Measurements from ENCODE around the gene IL1RL1. TPM values are rescaled to one million over a fixed set of nuclear protein-coding genes. Genes with fewer than 3 reads are reported as not detected.

Gene IL1RL1
- total RNA-seq, 1 donor from 2014 or later, result not detected

DNA sequence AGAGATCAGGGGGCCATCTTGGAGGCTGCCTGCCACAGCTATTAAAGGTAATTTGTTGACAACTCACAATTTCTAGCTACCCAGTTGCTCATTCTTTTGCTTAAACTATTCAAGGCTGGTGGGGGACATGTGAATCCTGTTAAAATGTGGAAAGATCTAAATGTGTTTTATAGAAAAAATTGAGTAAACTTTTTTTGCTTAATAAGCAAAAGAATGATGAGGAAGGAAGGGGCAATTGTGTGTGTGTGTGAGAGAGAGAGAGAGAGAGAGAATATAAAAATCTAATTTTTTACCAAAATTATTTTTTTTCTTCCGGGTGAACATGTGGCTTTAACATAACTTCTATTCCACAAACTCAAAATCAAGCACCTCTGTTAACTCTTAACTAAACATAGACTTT lies 5.2 kb upstream of the IL1RL1 start:
- DNase-seq (ENCODE audit: low read depth, low spot score), result no peak
- H3K9me3 Mint-ChIP-seq, result no peaks in the 10 kb centered on the region
- no peak overlapping the region for H3K27ac Mint-ChIP-seq (ENCODE audit: unreplicated experiment)
- TF ChIP-seq, protein P1, sequence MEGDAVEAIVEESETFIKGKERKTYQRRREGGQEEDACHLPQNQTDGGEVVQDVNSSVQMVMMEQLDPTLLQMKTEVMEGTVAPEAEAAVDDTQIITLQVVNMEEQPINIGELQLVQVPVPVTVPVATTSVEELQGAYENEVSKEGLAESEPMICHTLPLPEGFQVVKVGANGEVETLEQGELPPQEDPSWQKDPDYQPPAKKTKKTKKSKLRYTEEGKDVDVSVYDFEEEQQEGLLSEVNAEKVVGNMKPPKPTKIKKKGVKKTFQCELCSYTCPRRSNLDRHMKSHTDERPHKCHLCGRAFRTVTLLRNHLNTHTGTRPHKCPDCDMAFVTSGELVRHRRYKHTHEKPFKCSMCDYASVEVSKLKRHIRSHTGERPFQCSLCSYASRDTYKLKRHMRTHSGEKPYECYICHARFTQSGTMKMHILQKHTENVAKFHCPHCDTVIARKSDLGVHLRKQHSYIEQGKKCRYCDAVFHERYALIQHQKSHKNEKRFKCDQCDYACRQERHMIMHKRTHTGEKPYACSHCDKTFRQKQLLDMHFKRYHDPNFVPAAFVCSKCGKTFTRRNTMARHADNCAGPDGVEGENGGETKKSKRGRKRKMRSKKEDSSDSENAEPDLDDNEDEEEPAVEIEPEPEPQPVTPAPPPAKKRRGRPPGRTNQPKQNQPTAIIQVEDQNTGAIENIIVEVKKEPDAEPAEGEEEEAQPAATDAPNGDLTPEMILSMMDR (conservative IDR thresholded peaks at IDR 0.05), result no peak
- no peak overlapping the region for H3K4me3 Mint-ChIP-seq
- no peaks in the 10 kb centered on the region for H3K4me1 Mint-ChIP-seq
- H3K27me3 Mint-ChIP-seq (ENCODE audit: low read depth), result peaks cover 10% of the 10 kb centered on the region
- no peaks in the 10 kb centered on the region for H3K36me3 Mint-ChIP-seq (ENCODE audit: low read depth)

DNA sequence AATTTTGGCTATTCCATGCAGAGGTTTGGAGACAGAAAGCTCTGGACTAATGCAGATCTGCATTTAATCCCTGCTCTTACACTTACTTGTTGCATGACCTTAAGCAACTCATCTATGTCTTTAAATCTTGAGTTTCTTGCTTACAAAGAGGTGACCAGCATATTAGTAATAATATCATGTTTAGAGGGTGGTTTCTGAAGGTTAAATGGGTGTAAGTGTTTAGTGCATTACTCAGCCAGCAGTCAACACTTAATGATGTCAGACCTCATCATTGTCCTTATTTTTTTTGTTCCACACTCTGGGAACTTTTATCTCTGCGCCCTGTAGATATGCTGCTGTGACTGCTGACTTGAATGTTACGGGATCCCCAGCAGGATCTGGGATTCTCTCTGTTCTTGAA lies 1.7 kb downstream of the IL1RL1 start:
- H3K27me3 Mint-ChIP-seq (ENCODE audit: low read depth), result peaks cover 3% of the 10 kb centered on the region
- TF ChIP-seq, protein P1 (conservative IDR thresholded peaks at IDR 0.05), result no peak
- no peaks in the 10 kb centered on the region for H3K4me1 Mint-ChIP-seq
- no peaks in the 10 kb centered on the region for H3K36me3 Mint-ChIP-seq (ENCODE audit: low read depth)
- no peak overlapping the region for H3K4me3 Mint-ChIP-seq
- no peak for DNase-seq (ENCODE audit: low read depth, low spot score)
- no peak overlapping the region for H3K27ac Mint-ChIP-seq (ENCODE audit: unreplicated experiment)
- peaks cover 6% of the 10 kb centered on the region for H3K9me3 Mint-ChIP-seq

DNA sequence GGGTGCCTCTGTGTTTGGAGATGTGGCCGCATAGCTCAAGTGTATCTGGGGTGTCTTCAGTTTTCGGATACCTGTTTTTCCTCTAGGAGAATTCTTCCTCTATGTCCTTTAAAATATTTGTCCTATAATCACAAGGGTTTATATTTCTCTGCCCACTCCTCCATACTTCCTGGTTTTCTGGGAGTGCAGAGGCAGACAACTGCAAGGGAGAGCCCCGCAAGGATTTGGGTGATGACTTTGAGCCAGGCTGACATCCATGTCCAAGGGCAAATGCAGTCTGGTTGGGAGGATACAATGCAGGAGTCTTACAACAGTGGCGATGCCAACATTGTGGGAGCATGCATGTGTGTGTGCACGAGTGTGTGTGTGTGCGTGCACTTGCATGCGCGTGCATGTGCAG lies 2.1 kb downstream of the IL1RL1 start:
- H3K27me3 Mint-ChIP-seq (ENCODE audit: low read depth), result peaks cover 3% of the 10 kb centered on the region
- H3K4me1 Mint-ChIP-seq, result no peaks in the 10 kb centered on the region
- DNase-seq (ENCODE audit: low read depth, low spot score), result no peak
- no peak overlapping the region for H3K27ac Mint-ChIP-seq (ENCODE audit: unreplicated experiment)
- H3K4me3 Mint-ChIP-seq, result no peak overlapping the region
- H3K36me3 Mint-ChIP-seq (ENCODE audit: low read depth), result no peaks in the 10 kb centered on the region
- TF ChIP-seq, protein P1 (conservative IDR thresholded peaks at IDR 0.05), result no peak
- peaks cover 6% of the 10 kb centered on the region for H3K9me3 Mint-ChIP-seq

DNA sequence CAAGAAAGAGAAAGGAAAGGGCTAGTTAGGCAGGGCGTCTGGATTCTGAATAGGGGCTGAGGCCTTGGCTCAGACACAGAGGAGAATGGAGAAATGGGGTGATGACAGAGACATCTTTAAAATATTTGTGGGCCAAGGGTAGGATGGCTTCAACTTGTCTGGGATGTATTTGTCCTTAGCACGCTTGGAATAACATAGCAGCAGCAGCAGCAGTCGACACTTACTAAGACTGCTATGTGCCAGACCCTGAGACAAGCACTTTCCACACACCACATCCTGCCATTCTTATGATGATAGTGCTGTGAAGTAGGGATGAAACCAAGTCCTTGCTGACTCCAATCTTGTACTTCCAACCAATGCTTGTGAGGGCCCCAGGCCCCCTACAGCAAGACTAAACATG lies 2.6 kb downstream of the IL1RL1 start:
- no peak for DNase-seq (ENCODE audit: low read depth, low spot score)
- Mint-ChIP-seq H3K9me3 (peaks cover 6% of the 10 kb centered on the region), H3K27me3 (ENCODE audit: low read depth) (peaks cover 3% of the 10 kb centered on the region), H3K4me1 (no peaks in the 10 kb centered on the region), H3K4me3 (no peak overlapping the region), H3K36me3 (ENCODE audit: low read depth) (no peaks in the 10 kb centered on the region), H3K27ac (ENCODE audit: unreplicated experiment) (no peak overlapping the region)
- TF ChIP-seq, protein P1 (conservative IDR thresholded peaks at IDR 0.05), result no peak

DNA sequence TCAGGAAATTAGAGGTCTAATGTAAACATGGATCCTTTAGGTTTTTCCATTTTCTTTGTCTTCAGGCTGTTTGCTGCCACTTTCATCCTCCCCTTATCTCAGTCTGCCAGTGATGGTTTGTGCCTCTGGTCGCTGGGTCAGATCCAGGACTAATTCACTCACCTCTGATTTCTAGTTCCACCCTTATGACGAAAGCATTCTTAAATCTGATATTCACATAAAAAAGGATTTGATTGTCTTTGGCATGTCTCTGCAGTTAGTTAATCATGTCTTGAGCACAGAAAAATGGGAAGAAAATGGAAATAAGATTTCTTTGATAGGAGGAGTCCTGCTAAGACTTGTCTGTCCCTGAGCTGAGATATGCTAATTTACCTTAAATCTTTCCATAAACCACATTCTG lies 4.6 kb downstream of the IL1RL1 start:
- DNase-seq (ENCODE audit: low read depth, low spot score), result no peak
- H3K9me3 Mint-ChIP-seq, result peaks cover 6% of the 10 kb centered on the region
- no peaks in the 10 kb centered on the region for H3K27me3 Mint-ChIP-seq (ENCODE audit: low read depth)
- TF ChIP-seq, protein P1 (conservative IDR thresholded peaks at IDR 0.05), result no peak
- H3K27ac Mint-ChIP-seq (ENCODE audit: unreplicated experiment), result no peak overlapping the region
- H3K4me3 Mint-ChIP-seq, result no peak overlapping the region
- H3K4me1 Mint-ChIP-seq, result no peaks in the 10 kb centered on the region
- H3K36me3 Mint-ChIP-seq (ENCODE audit: low read depth), result no peaks in the 10 kb centered on the region

DNA sequence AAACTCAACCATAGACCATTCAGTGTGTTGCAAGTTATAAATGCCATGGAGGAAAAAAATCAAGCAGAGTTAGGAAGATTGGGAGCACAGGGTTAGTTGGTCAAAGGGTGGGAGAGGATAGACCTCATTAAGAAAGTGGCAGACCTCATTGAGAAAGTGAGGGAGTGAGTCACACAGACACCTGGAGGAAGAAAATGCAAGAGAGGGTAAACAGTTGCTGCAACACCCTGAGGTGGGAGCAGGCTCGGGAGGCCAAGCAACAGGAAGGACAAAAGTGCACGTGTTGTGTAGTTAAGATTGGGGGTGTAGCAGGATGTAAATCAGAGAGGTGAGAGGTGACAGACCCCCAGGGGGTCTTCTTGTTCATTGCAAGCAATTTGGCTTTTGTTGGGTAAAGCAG lies 6.4 kb downstream of the IL1RL1 start:
- no peaks in the 10 kb centered on the region for H3K27me3 Mint-ChIP-seq (ENCODE audit: low read depth)
- DNase-seq (ENCODE audit: low read depth, low spot score), result no peak
- H3K9me3 Mint-ChIP-seq, result peaks cover 4% of the 10 kb centered on the region
- no peak overlapping the region for H3K4me3 Mint-ChIP-seq
- TF ChIP-seq, protein P1 (conservative IDR thresholded peaks at IDR 0.05), result no peak
- H3K4me1 Mint-ChIP-seq, result no peaks in the 10 kb centered on the region
- H3K27ac Mint-ChIP-seq (ENCODE audit: unreplicated experiment), result no peak overlapping the region
- H3K36me3 Mint-ChIP-seq (ENCODE audit: low read depth), result no peaks in the 10 kb centered on the region
